CD4-positive, alpha-beta T cell treated with Interleukin-4 for 4 hours (primary cell): ENCODE results near the gene GARIN5B.
"Not testable (repeated sequence)": the region's sequence is repeated elsewhere in the genome, so short reads cannot be mapped to it uniquely, and the experiment has no call there.

Experiments used
- DNase-seq: peaks from one replicate; pipeline ENCODE4 v3.0.0-alpha.2; 2020

GARIN5B gene

GRCh38 chr19:55362990-55363716 is at the start of gene GARIN5B:
Gene GARIN5B, minus strand, starts transcription at chr19:55363260. Its CDS starts 194 bp downstream, at chr19:55363066.
- DNase-seq: no peak

GRCh38 chr19:55410168-55410567 is 47.1 kb upstream of the GARIN5B start:
- DNase-seq: no peak

GRCh38 chr19:55409179-55409578 is 46.1 kb upstream of the GARIN5B start:
- DNase-seq: not testable (repeated sequence)

GRCh38 chr19:55408533-55408872 is 45.4 kb upstream of the GARIN5B start:
- no peak for DNase-seq

GRCh38 chr19:55407800-55408532 is 44.9 kb upstream of the GARIN5B start:
- peak; percentile 99 for DNase-seq

GRCh38 chr19:55407550-55407799 is 44.4 kb upstream of the GARIN5B start, which contains the start of gene UBE2S:
Gene UBE2S, minus strand, starts transcription at chr19:55407788. Its CDS starts 199 bp downstream, at chr19:55407589.
- not testable (repeated sequence) for DNase-seq

GRCh38 chr19:55406826-55407549 is 43.9 kb upstream of the GARIN5B start:
- no peak for DNase-seq

GRCh38 chr19:55406091-55406825 is 43.2 kb upstream of the GARIN5B start:
- DNase-seq: no peak

- no peak for DNase-seq
Measured at GRCh38 chr19:55405638-55406037, 42.6 kb upstream of the GARIN5B start.

- no peak for DNase-seq
Measured at GRCh38 chr19:55402509-55402908, 39.4 kb upstream of the GARIN5B start.

- DNase-seq: not testable (repeated sequence)
Measured at GRCh38 chr19:55401390-55401789, 38.3 kb upstream of the GARIN5B start.

GRCh38 chr19:55400281-55401087 is 37.4 kb upstream of the GARIN5B start:
- DNase-seq: no peak

GRCh38 chr19:55398200-55398925 is 35.3 kb upstream of the GARIN5B start:
- no peak for DNase-seq

- no peak for DNase-seq
Measured at GRCh38 chr19:55392820-55393761, 30.0 kb upstream of the GARIN5B start.

GRCh38 chr19:55391702-55392615 is 28.9 kb upstream of the GARIN5B start:
- no peak for DNase-seq

GRCh38 chr19:55391191-55391670 is 28.2 kb upstream of the GARIN5B start:
- DNase-seq: no peak

- no peak for DNase-seq
Measured at GRCh38 chr19:55390461-55390880, 27.4 kb upstream of the GARIN5B start.

GRCh38 chr19:55389386-55390317 is 26.6 kb upstream of the GARIN5B start:
- no peak for DNase-seq
